HG02938 (cell line): ENCODE results near the gene ZNF28.
"Not testable (repeated sequence)": the region's sequence is repeated elsewhere in the genome, so short reads cannot be mapped to it uniquely, and the experiment has no call there.

Experiments used
- ATAC-seq: cut with Tn5 transposase; IDR thresholded peaks from one replicate; pipeline ENCODE4 v1.9.1; 2021; ENCODE audit warnings: mild to moderate bottlenecking, moderate library complexity; ENCODE audit not compliant: unreplicated experiment

ZNF28 gene

DNA sequence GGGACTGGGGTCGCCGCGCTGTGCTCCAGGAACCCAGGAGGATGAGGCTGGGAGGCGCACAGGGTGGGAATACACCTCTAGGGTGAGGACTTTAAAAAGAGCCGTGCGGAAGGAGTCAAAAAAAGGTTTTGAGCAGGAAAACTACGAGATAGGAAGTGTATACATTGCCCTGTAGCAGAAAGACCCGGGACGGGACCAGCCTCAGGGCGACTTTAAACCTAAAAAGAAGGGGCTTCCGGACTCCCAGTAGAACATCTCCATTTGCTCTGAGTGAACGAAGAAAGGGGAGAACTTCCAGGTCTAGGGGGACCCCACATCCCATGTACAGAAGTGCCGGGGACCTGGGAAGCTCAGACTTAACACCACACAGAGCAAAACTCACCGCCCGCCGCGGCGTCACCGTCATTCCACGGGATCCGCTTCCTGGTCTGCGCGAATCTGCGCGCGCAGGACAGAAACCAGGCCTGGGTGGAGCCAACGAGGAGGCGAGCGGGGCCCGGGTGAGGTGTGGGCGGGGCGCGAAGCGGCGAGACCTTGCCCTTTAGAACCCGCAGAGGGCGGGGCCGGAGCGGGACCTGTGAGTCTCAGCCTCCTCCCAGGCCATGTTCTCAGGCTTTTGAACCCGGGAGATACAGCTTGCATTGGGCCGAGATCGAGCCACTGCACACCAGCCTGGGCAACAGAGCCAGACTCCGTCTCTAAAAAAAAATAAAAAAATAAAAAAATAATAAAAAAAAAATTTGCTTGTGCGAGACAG is at the start of gene ZNF28:
Gene ZNF28, minus strand, starts transcription at position 430 of the 757 bp plus-strand sequence. CDS start 3,675 bp downstream, outside the sequence.
- peak; percentile 79 for ATAC-seq

- ATAC-seq, result not testable (repeated sequence)
Measured at GRCh38 chr19:52868031-52868430, 46.6 kb upstream of the ZNF28 start.

GRCh38 chr19:52857378-52858191 is 36.2 kb upstream of the ZNF28 start, which contains the start of gene ZNF468:
Gene ZNF468, minus strand, starts transcription at chr19:52857619. Its CDS starts 3,347 bp downstream, at chr19:52854272.
- peak; percentile 88 for ATAC-seq

DNA sequence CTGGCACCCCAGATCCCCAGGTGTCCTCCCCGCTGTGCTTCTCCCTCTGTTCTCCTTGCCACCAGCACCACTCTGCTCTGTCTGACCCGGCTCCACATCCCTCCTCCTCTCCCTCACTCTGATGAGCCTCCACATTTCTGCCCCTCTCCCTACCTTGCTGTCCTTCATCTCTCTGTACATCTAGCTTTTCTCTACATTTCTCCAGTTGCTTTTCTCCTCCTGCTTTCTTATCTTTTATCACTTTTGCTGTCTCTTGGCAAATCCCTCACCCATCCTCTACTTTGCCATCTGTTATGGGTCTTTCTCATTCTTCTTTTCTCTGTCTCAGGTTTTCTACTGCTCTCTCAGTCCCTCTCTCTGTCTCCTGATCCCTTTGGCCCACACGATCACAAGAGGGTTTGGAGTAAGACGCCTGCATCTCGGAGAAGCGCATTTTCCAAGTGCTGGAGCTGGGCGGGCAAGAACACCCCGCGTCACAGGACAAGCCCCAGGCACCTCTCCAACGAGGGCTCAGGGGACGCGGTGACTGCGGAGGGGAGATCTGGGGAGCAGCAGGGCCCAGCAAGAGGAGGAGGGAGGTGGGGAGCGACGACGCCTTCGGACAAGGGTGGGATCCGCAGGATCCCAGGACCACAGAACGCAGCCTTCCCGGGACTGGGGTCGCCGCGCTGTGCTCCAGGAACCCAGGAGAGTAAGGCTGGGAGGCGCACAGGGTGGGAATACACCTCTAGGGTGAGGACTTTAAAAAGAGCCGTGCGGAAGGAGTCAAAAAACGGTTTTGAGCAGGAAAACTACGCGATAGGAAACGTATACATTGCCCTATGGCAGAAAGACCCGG is 35.3 kb upstream of the ZNF28 start:
- ATAC-seq, result peak; percentile 33

- ATAC-seq, result not testable (repeated sequence)
Measured at GRCh38 chr19:52847352-52847751, 25.9 kb upstream of the ZNF28 start.

DNA sequence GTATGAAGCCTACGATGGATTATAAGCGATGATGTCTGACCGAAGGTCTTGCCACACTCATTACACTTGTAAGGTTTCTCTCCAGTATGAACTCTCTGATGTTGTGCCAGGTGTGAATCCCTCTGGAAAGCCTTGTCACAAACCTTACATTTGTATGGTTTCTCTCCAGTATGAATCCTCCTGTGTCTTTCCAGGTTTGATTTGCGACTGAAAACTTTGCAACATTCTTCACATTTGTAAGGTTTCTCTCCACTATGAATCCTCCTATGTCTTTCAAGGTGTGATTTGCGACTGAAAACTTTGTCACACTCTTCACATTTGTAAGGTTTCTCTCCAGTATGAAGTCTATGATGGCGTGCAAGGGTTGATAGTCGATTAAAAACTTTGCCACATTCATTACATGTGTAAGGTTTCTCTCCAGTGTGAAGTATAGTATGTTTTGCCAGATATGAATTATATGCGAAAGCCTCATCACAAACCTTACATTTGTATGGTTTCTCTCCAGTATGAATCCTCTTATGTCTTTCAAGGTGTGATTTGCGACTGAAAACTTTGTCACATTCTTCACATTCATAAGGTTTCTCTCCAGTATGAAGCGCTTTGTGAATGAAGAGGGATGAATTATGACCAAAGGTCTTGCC is 19.5 kb upstream of the ZNF28 start:
- ATAC-seq, result not testable (repeated sequence)

- not testable (repeated sequence) for ATAC-seq
Measured at GRCh38 chr19:52834289-52834688, 12.9 kb upstream of the ZNF28 start.

DNA sequence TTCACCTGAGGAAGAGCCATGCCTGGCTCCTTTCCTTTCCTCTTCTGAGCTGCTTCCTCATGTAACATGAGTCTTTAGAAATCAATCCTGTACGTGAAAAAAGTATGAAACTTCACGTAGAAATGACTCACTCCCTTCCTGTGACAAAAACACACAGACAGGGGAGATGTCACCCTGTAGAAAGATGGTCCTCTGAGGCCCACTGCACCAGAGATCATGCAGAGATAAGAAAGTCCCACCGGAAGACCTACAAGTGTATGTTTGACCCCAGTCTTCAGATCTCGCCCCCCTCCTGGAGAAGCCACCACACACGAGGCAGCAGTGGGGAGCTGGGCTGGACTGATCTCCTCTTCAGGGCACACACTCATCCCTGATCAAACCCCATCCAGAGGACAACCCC is 12.1 kb upstream of the ZNF28 start:
- ATAC-seq, result not testable (repeated sequence)

GRCh38 chr19:52829866-52830265 is 8.4 kb upstream of the ZNF28 start:
- ATAC-seq, result not testable (repeated sequence)

GRCh38 chr19:52825765-52826164 is 4.3 kb upstream of the ZNF28 start:
- ATAC-seq, result no peak

- ATAC-seq, result no peak
Measured at GRCh38 chr19:52823676-52824075, 2.2 kb upstream of the ZNF28 start.

- ATAC-seq, result not testable (repeated sequence)
Measured at GRCh38 chr19:52820472-52821203, 795 bp downstream of the ZNF28 start.

- ATAC-seq, result no peak
Measured at GRCh38 chr19:52809801-52810200, 11.6 kb downstream of the ZNF28 start.

GRCh38 chr19:52799950-52800640 is 21.3 kb downstream of the ZNF28 start:
- ATAC-seq, result not testable (repeated sequence)

GRCh38 chr19:52789440-52789839 is 32.0 kb downstream of the ZNF28 start:
- ATAC-seq, result no peak

GRCh38 chr19:52786464-52787354 is 34.7 kb downstream of the ZNF28 start, which contains the start of gene ZNF600:
Gene ZNF600, minus strand, starts transcription at chr19:52786791. Its CDS starts 7,903 bp downstream, at chr19:52778888.
- peak; percentile 84 for ATAC-seq

GRCh38 chr19:52786078-52786463 is 35.4 kb downstream of the ZNF28 start:
- ATAC-seq, result peak; percentile 26

GRCh38 chr19:52785506-52785905 is 35.9 kb downstream of the ZNF28 start:
- ATAC-seq, result no peak
